Loucy (cell line): ENCODE measurements around the gene OR5H2.

ENCODE experiments used
- EZH2phosphoT487 ChIP-seq: fragments of 200-600 bp; IDR thresholded peaks from 2 replicates; pipeline ENCODE4 v1.6.1; 2018; ENCODE audit warnings: antibody characterized with exemption, mild to moderate bottlenecking, moderate library complexity, borderline replicate concordance
- TF ChIP-seq, protein P1 (sequence below): fragments of 200-600 bp; sonication (generic); conservative IDR thresholded peaks from 2 replicates; pipeline ENCODE4 v1.5.1; 2014; ENCODE audit warnings: mild to moderate bottlenecking, antibody characterized with exemption, low read length

DNA sequence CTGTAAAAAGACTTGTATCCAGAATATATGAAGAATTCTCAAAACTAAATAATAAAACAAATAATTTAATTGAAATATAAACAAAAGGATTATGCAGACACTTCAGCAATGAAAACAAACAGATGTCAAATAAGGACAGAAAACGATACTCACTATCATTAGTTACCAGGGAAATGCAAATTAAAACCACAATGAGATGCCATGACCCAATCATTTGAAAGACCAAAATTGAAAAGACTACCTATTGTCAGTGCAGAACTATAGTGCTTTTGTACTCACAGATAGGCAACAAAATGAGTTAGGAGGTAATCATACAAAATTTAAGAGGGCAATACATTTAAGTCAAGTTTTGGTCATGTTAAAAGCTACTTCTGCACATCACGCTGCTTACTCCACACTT, 39.8 kb downstream of the OR5H2 start:
- TF ChIP-seq, protein P1, sequence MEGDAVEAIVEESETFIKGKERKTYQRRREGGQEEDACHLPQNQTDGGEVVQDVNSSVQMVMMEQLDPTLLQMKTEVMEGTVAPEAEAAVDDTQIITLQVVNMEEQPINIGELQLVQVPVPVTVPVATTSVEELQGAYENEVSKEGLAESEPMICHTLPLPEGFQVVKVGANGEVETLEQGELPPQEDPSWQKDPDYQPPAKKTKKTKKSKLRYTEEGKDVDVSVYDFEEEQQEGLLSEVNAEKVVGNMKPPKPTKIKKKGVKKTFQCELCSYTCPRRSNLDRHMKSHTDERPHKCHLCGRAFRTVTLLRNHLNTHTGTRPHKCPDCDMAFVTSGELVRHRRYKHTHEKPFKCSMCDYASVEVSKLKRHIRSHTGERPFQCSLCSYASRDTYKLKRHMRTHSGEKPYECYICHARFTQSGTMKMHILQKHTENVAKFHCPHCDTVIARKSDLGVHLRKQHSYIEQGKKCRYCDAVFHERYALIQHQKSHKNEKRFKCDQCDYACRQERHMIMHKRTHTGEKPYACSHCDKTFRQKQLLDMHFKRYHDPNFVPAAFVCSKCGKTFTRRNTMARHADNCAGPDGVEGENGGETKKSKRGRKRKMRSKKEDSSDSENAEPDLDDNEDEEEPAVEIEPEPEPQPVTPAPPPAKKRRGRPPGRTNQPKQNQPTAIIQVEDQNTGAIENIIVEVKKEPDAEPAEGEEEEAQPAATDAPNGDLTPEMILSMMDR: no peak
- no peak for TF ChIP-seq EZH2phosphoT487
